H9 (cell line): ENCODE data around the gene CAMSAP2. TPM values are rescaled to one million over a fixed set of nuclear protein-coding genes. Genes with fewer than 3 reads are reported as not detected.

Experiments used
- DNase-seq: peaks from one replicate; pipeline ENCODE4 v3.0.0-alpha.2; 2017
- H2AFZ ChIP-seq: one replicate; pipeline ENCODE4 v1.6.1; 2013; ENCODE audit warnings: mild to moderate bottlenecking, low read length, control low read depth, moderate library complexity
- H2AK5ac ChIP-seq: 2 replicates; pipeline ENCODE4 v1.6.1; 2013; ENCODE audit warnings: low read length, control low read depth, mixed read lengths; ENCODE audit not compliant: insufficient read length
- H2BK120ac ChIP-seq: one replicate; pipeline ENCODE4 v1.6.1; 2013; ENCODE audit warnings: low read depth, mild to moderate bottlenecking, low read length, control low read depth, inconsistent platforms; ENCODE audit not compliant: poor library complexity, severe bottlenecking
- H2BK12ac ChIP-seq: 2 replicates; pipeline ENCODE4 v1.6.1; 2013; ENCODE audit warnings: low read length, control low read depth, mixed read lengths, low read depth; ENCODE audit not compliant: insufficient read length
- H2BK15ac ChIP-seq: 2 replicates; pipeline ENCODE4 v1.6.1; 2013; ENCODE audit warnings: low read depth, low read length, control low read depth
- H2BK20ac ChIP-seq: one replicate; pipeline ENCODE4 v1.6.1; 2013; ENCODE audit warnings: low read depth, mild to moderate bottlenecking, low read length, control low read depth, inconsistent platforms; ENCODE audit not compliant: poor library complexity, severe bottlenecking
- H2BK5ac ChIP-seq: 2 replicates; pipeline ENCODE4 v1.6.1; 2013; ENCODE audit warnings: low read length, control low read depth, mixed read lengths; ENCODE audit not compliant: insufficient read length
- H3K14ac ChIP-seq: 2 replicates; pipeline ENCODE4 v1.6.1; 2013; ENCODE audit warnings: low read length, control low read depth; ENCODE audit not compliant: insufficient read depth
- H3K18ac ChIP-seq: 2 replicates; pipeline ENCODE4 v1.6.1; 2013; ENCODE audit warnings: low read depth, mild to moderate bottlenecking, mixed read lengths, low read length, control low read depth; ENCODE audit not compliant: insufficient read length
- H3K23ac ChIP-seq: 2 replicates; pipeline ENCODE4 v1.6.1; 2013; ENCODE audit warnings: low read length, control low read depth, mixed read lengths, low read depth; ENCODE audit not compliant: insufficient read length
- H3K23me2 ChIP-seq: 2 replicates; pipeline ENCODE4 v1.6.1; 2013; ENCODE audit warnings: low read depth, mild to moderate bottlenecking, mixed read lengths, low read length, control low read depth; ENCODE audit not compliant: insufficient read length, poor library complexity, severe bottlenecking
- H3K27ac ChIP-seq: 2 replicates; pipeline ENCODE4 v1.5.1; 2013; ENCODE audit warnings: low read length, control low read depth, mixed read lengths, low read depth; ENCODE audit not compliant: insufficient read length
- H3K27me3 ChIP-seq: 2 replicates; pipeline ENCODE4 v1.6.1; 2013; ENCODE audit warnings: low read length, control low read depth, inconsistent platforms; ENCODE audit not compliant: insufficient read depth
- H3K4ac ChIP-seq: 2 replicates; pipeline ENCODE4 v1.6.1; 2013; ENCODE audit warnings: low read depth, mild to moderate bottlenecking, control low read depth, inconsistent platforms, low read length, moderate library complexity
- H3K4me1 ChIP-seq: 2 replicates; pipeline ENCODE4 v1.6.1; 2013; ENCODE audit warnings: low read length, control low read depth, inconsistent platforms; ENCODE audit not compliant: insufficient read depth
- H3K4me2 ChIP-seq: 2 replicates; pipeline ENCODE4 v1.6.1; 2013; ENCODE audit warnings: low read length, control low read depth, mixed read lengths; ENCODE audit not compliant: insufficient read length, insufficient read depth
- H3K56ac ChIP-seq: 2 replicates; pipeline ENCODE4 v1.6.1; 2013; ENCODE audit warnings: low read depth, mild to moderate bottlenecking, mixed read lengths, low read length, control low read depth; ENCODE audit not compliant: insufficient read length
- H3K79me1 ChIP-seq: 2 replicates; pipeline ENCODE4 v1.6.1; 2013; ENCODE audit warnings: low read depth, mild to moderate bottlenecking, moderate library complexity, low read length, control low read depth, inconsistent platforms; ENCODE audit not compliant: insufficient read depth, poor library complexity, severe bottlenecking
- H3K79me2 ChIP-seq: 2 replicates; pipeline ENCODE4 v1.6.1; 2013; ENCODE audit warnings: low read length, control low read depth, inconsistent platforms; ENCODE audit not compliant: insufficient read depth
- H3K9ac ChIP-seq: 2 replicates; pipeline ENCODE4 v1.6.1; 2013; ENCODE audit warnings: low read length, control low read depth, mixed read lengths; ENCODE audit not compliant: insufficient read length; ENCODE audit errors: extremely low read depth
- H3K9me3 ChIP-seq: one replicate; pipeline ENCODE4 v1.6.1; 2013; ENCODE audit warnings: low read depth, low read length, inconsistent platforms; ENCODE audit not compliant: control insufficient read depth
- H3T11ph ChIP-seq: one replicate; pipeline ENCODE4 v1.6.1; 2013; ENCODE audit warnings: mild to moderate bottlenecking, low read length, control low read depth, inconsistent platforms
- H4K20me1 ChIP-seq: one replicate; pipeline ENCODE4 v1.6.1; 2013; ENCODE audit not compliant: control insufficient read depth, insufficient read length, insufficient read depth
- H4K5ac ChIP-seq: 2 replicates; pipeline ENCODE4 v1.6.1; 2013; ENCODE audit warnings: low read depth, mild to moderate bottlenecking, mixed read lengths, low read length, control low read depth; ENCODE audit not compliant: insufficient read length
- H4K8ac ChIP-seq: replicated peaks from 2 replicates; pipeline ENCODE4 v1.6.1; 2013; ENCODE audit warnings: low read length, control low read depth, mixed read lengths, low read depth; ENCODE audit not compliant: insufficient read length
- H4K91ac ChIP-seq: 2 replicates; pipeline ENCODE4 v1.6.1; 2013; ENCODE audit warnings: low read depth, mild to moderate bottlenecking, moderate library complexity, mixed read lengths, low read length, control low read depth; ENCODE audit not compliant: insufficient read length
- H3K27ac Mint-ChIP-seq, 3 experiments: 2 replicates in 2 of 3; 3 replicates in 1 of 3; pipeline ENCODE4 v1.8.0; 2020 to 2021; ENCODE audit warnings: mixed read lengths in 3 of 3, mild to moderate bottlenecking in 1 of 3, moderate library complexity in 1 of 3
- H3K27me3 Mint-ChIP-seq: 2 replicates; pipeline ENCODE4 v1.8.0; 2021; ENCODE audit warnings: low read depth, mild to moderate bottlenecking, moderate library complexity, mixed read lengths
- H3K36me3 Mint-ChIP-seq, 3 experiments: 2 replicates in 2 of 3; 3 replicates in 1 of 3; pipeline ENCODE4 v1.8.0; 2020 to 2021; ENCODE audit warnings: low read depth in 3 of 3, mixed read lengths in 3 of 3; ENCODE audit not compliant: insufficient read depth in 1 of 3
- H3K4me1 Mint-ChIP-seq, 2 experiments: 2 replicates each; pipeline ENCODE4 v1.8.0; 2020; ENCODE audit warnings: mixed read lengths in 2 of 2
- H3K4me3 Mint-ChIP-seq, 2 experiments: 2 replicates in 1 of 2; 3 replicates in 1 of 2; pipeline ENCODE4 v1.8.0; 2020 to 2021; ENCODE audit warnings: mild to moderate bottlenecking in 2 of 2, mixed read lengths in 2 of 2, moderate library complexity in 1 of 2
- H3K9me3 Mint-ChIP-seq, 2 experiments: 2 replicates in 1 of 2; 3 replicates in 1 of 2; pipeline ENCODE4 v1.8.0; 2020; ENCODE audit warnings: mild to moderate bottlenecking in 2 of 2, mixed read lengths in 2 of 2, moderate library complexity in 1 of 2
- WGBS: extraction: QIAGEN DNeasy Blood & Tissue Kit; methylation state at CpG from one replicate; pipeline ENCODE4 v1.1.7; 2013; ENCODE audit warnings: missing lambda C conversion rate, low lambda C conversion rate, mixed read lengths; ENCODE audit not compliant: insufficient read length; ENCODE audit errors: extremely low coverage; 5-methylcytosine and 5-hydroxymethylcytosine counted together
- total RNA-seq: library from RNA; stranded (reverse); gene quantifications from 2 replicates; pipeline ENCODE4 v1.2.1, GENCODE V29; 2021
- TF ChIP-seq, protein P1 (sequence below): fragments of 200-600 bp; sonication (generic); conservative IDR thresholded peaks from 3 replicates; pipeline ENCODE4 v1.8.0; 2021; ENCODE audit warnings: antibody characterized with exemption, mild to moderate bottlenecking

CAMSAP2 gene
- total RNA-seq, 1 experiment from 2014 or later: 33.7 TPM

DNA sequence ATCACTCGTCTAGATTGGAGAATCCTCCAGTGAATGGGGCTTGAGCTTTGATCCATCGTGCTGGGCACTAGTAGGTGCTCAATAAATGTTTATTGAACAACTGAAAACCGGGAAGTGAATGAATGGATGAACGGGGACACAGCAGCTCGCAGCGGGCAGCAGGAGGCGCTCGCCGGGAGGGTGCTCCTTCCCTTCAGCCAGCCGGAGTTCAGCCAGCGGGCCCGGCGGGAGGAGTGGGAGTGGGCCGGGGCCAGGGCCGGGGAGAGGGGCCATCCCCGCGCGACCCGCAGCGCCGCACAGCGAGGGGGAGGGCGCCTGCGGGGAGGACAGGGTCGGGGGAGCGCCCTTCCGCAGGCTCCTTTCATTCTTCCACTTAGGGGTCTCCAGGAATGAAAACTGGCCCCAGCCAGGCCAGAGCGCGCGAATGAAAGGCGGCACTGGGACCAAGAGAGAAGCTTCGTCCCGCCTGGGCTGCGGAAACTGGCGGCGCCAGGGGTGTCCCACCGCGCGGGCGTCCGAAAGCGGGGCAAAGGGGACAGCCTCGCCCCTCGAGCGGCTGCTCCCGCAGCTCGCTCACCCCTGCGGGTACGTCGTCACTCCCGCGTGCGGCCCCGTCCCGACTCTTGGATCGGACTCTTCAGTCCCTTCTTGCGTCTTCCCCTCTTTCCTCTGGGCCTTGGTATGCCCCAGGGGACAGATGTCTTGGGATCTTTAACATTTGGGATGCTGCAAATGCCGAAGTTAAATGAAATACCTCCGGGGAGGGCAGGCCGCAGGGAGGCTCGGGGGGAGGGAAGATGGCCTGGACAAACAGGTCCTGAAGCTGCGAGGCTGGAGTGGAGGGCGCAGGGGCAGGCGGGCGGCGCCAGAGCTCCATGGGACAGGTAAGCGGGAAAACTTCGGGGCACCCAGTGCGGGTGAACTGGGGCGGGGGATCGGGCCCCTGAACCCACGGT is 152.4 kb downstream of the CAMSAP2 start:
- no CpG with 5 or more reads among the region's 72 CpGs for whole genome bisulfite sequencing
- peaks cover 19% of the 10 kb centered on the region; the same call in 1 of the 2 replicates for H3K79me2 ChIP-seq
- TF ChIP-seq, protein P1, sequence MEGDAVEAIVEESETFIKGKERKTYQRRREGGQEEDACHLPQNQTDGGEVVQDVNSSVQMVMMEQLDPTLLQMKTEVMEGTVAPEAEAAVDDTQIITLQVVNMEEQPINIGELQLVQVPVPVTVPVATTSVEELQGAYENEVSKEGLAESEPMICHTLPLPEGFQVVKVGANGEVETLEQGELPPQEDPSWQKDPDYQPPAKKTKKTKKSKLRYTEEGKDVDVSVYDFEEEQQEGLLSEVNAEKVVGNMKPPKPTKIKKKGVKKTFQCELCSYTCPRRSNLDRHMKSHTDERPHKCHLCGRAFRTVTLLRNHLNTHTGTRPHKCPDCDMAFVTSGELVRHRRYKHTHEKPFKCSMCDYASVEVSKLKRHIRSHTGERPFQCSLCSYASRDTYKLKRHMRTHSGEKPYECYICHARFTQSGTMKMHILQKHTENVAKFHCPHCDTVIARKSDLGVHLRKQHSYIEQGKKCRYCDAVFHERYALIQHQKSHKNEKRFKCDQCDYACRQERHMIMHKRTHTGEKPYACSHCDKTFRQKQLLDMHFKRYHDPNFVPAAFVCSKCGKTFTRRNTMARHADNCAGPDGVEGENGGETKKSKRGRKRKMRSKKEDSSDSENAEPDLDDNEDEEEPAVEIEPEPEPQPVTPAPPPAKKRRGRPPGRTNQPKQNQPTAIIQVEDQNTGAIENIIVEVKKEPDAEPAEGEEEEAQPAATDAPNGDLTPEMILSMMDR: peak; percentile 78
- no peaks in the 10 kb centered on the region for H3K9me3 Mint-ChIP-seq
- no peaks in the 10 kb centered on the region; the same call in none of the 2 replicates for H3K27me3 Mint-ChIP-seq
- H2AFZ ChIP-seq: no peak overlapping the region
- peak overlapping the region; percentile 98 for H3K9ac ChIP-seq
- H4K91ac ChIP-seq: peak overlapping the region; percentile 91
- H2BK120ac ChIP-seq: peak overlapping the region; percentile 79
- H2BK20ac ChIP-seq: no peak overlapping the region
- peak overlapping the region; percentile 52 for H3K56ac ChIP-seq
- H3K27me3 ChIP-seq: no peaks in the 10 kb centered on the region
- peaks cover 24% of the 10 kb centered on the region for H3K4me1 ChIP-seq
- H4K8ac ChIP-seq: peak overlapping the region; percentile 36
- no peaks in the 10 kb centered on the region for H3K79me1 ChIP-seq
- H2BK12ac ChIP-seq: peak overlapping the region; percentile 100
- H3K27ac ChIP-seq: peak overlapping the region; percentile 91
- peak overlapping the region; percentile 95 for H3K4me2 ChIP-seq
- peak overlapping the region; percentile 95 to 99 (median 99) for H3K27ac Mint-ChIP-seq
- H2BK15ac ChIP-seq: no peak overlapping the region
- H3K9me3 ChIP-seq: no peaks in the 10 kb centered on the region
- H4K20me1 ChIP-seq: no peaks in the 10 kb centered on the region
- H4K5ac ChIP-seq: peak overlapping the region; percentile 26
- H3K4me3 Mint-ChIP-seq: peak overlapping the region; percentile 86 to 95
- peak overlapping the region; percentile 98 for H3T11ph ChIP-seq
- H3K18ac ChIP-seq: peak overlapping the region; percentile 100
- peak overlapping the region; percentile 100 for H3K14ac ChIP-seq
- peak; percentile 83 for DNase-seq
- H2AK5ac ChIP-seq: no peak overlapping the region
- no peak overlapping the region for H3K23ac ChIP-seq
- H3K4me1 Mint-ChIP-seq: peaks cover 65 to 73% of the 10 kb centered on the region in 2 experiments
- H3K23me2 ChIP-seq: peaks cover 25% of the 10 kb centered on the region
- H3K36me3 Mint-ChIP-seq: no peaks in the 10 kb centered on the region
- peak overlapping the region; percentile 78; the same call in 1 of the 2 replicates for H3K4ac ChIP-seq
- H2BK5ac ChIP-seq: peak overlapping the region; percentile 94
